Spleen (tissue), 11 donors: Measurements from ENCODE around the gene MRPS34. TPM values are rescaled to one million over a fixed set of nuclear protein-coding genes. Genes with fewer than 3 reads are reported as not detected.
A peak's percentile ranks its signal among the peaks of the same experiment; 100 is the strongest.

Source experiments
- DNase-seq: peaks from one replicate; pipeline ENCODE4 v3.0.0-alpha.2; 2020
- H3K27ac ChIP-seq, 8 donors: fragments of 200-600 bp; sonication (generic) in 7 of 8; 1 replicate in 4 of 8; 2 replicates in 4 of 8; pipeline versions ENCODE4 v1.5.0 to v1.8.0; 2016 to 2021; ENCODE audit warnings: inconsistent platforms in 4 of 8, mild to moderate bottlenecking in 4 of 8, moderate library complexity in 1 of 8
- H3K27me3 ChIP-seq, 7 donors: fragments of 200-600 bp; sonication (generic) in 6 of 7; replicated peaks in 1 of 7; 1 replicate in 4 of 7; 2 replicates in 3 of 7; pipeline versions ENCODE4 v1.5.0 to v1.8.0; 2016 to 2021; ENCODE audit warnings: inconsistent platforms in 3 of 7, mild to moderate bottlenecking in 1 of 7
- H3K36me3 ChIP-seq, 6 donors: fragments of 200-600 bp; sonication (generic) in 5 of 6; 1 replicate in 4 of 6; 2 replicates in 2 of 6; pipeline versions ENCODE4 v1.5.0 to v1.8.0; 2016 to 2021; ENCODE audit warnings: inconsistent platforms in 2 of 6
- H3K4me1 ChIP-seq, 6 donors: fragments of 200-600 bp; sonication (generic) in 5 of 6; 1 replicate in 3 of 6; 2 replicates in 3 of 6; pipeline versions ENCODE4 v1.5.0 to v1.8.0; 2016 to 2021; ENCODE audit warnings: inconsistent platforms in 3 of 6
- H3K4me3 ChIP-seq, 8 donors: fragments of 200-600 bp; sonication (generic) in 7 of 8; 1 replicate in 4 of 8; 2 replicates in 4 of 8; pipeline versions ENCODE4 v1.5.0 to v1.8.0; 2016 to 2021; ENCODE audit warnings: inconsistent platforms in 4 of 8, mild to moderate bottlenecking in 4 of 8, moderate library complexity in 2 of 8
- H3K9me3 ChIP-seq, 8 donors: fragments of 200-600 bp; sonication (generic) in 7 of 8; 1 replicate in 4 of 8; 2 replicates in 4 of 8; pipeline versions ENCODE4 v1.5.0 to v1.8.0; 2016 to 2021; ENCODE audit warnings: inconsistent platforms in 4 of 8
- CTCF ChIP-seq, 11 experiments: fragments of 200-600 bp in 7 of 11; fragments of 450-650 bp in 4 of 11; sonication (generic) in 4 of 11; IDR thresholded peaks in 8 of 11; conservative IDR thresholded peaks in 3 of 11; 1 replicate in 7 of 11; 2 replicates in 4 of 11; pipeline versions ENCODE4 v1.4.0 to v1.8.0; 2016 to 2021; ENCODE audit warnings: antibody characterized with exemption in 11 of 11, inconsistent platforms in 4 of 11, mild to moderate bottlenecking in 1 of 11
- POLR2A ChIP-seq, 3 donors: fragments of 450-650 bp; IDR thresholded peaks; one replicate each; pipeline ENCODE4 v1.5.1; 2017; ENCODE audit warnings: antibody characterized with exemption in 3 of 3, mild to moderate bottlenecking in 1 of 3
- POLR2AphosphoS5 ChIP-seq, 3 donors: sonication (generic); formaldehyde crosslinking; IDR thresholded peaks; one replicate each; pipeline ENCODE4 v1.5.1; 2017; ENCODE audit warnings: antibody characterized with exemption in 3 of 3
- WGBS, 5 donors: extraction: QIAGEN DNeasy Blood & Tissue Kit in 3 of 5; methylation state at CpG; one replicate each; pipeline versions ENCODE4 v1.1.5 to v1.1.7; 2013 to 2018; 5-methylcytosine and 5-hydroxymethylcytosine counted together
- intact Hi-C: fragments of 100-400 bp; cut with DNase I; formaldehyde crosslinking; loops from one replicate; pipeline ENCODE4 v1.15.0; 2023; ENCODE audit warnings: low total_unique reads
- polyA plus RNA-seq, 3 donors: library from polyadenylated mRNA; stranded (reverse); fragments of 200-250 nt; gene quantifications; one replicate each; pipeline ENCODE4 v1.2.1, GENCODE V29; 2013
- total RNA-seq, 7 donors: library from RNA; depleted of rRNA in 3 of 7; stranded (reverse); fragments of >200 nt in 3 of 7; fragmentation: NEBNext Ultra II Directional in 4 of 7; extraction: Animal tissue kit (Norgen Biotek cat#: 25700) in 4 of 7; gene quantifications; one replicate each; pipeline versions ENCODE4 v1.1.0 to v1.2.1, GENCODE V29; 2016 to 2021
- donor health status: healthy with polysubstance abuse.
- donor health status: DM: no; HTN: no; CAD: no; lungs with moderate emphysema.
- donor health status: DM: no; HTN: no; CAD: no.
- donor health status: Bipolar disorder and iron deficiency.
- donor health status: healthy.
- donor health status: DM: no; HTN: no; CAD: no.
- donor health status: DM: yes; HTN: yes; CAD: no.

Gene MRPS34
- total and polyA plus RNA-seq, 10 donors = 49.9 to 157 (median 63.8) TPM

DNA sequence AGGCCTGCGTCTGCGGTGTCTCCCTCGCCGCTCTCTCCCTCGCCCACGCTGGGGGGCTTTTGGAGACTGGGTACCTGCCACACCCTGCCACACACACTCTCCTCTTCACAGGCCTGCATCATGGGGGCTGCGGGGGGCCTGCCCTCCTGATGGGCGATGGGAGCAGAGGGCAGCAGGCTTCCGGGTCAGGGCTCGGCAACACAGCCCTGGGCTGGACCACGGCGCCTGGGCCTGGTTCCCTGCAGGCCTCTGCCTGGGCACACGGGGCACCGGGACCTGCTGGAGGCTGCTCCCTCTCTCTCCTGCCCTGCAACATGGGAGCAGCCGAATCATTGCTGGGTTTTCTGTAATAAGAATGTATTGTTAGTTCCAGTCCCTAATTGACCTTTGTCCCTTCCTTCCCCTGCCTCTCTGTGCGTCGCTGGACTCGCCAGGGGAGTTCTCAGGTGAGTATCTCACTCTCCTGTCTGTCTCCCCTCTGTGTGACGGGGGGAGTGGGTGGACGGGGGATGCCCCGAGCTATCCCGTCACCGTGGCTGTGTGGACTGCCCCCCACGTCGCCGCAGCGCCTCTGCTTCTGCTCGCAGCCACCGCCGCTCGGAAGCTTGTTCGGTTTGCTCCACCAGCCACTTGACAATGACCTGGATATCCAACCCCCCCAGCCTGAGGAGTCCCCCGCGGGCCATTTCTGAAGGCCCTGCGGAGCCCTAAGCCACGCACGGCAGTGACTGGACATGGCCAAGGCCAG, 15.0 kb downstream of the MRPS34 start:
- H3K9me3 ChIP-seq = no peaks in the 10 kb centered on the region
- H3K27ac ChIP-seq = no peak overlapping the region
- H3K4me1 ChIP-seq = peaks cover 0 to 8% (median 0%) of the 10 kb centered on the region in 6 donors
- WGBS, 5 donors = 95 to 97% (median 96%) methylated on average over 31 to 37 of the region's 37 CpGs
- no peak overlapping the region for H3K4me3 ChIP-seq
- H3K27me3 ChIP-seq = no peaks in the 10 kb centered on the region
- H3K36me3 ChIP-seq = peaks cover 0 to 98% (median 57%) of the 10 kb centered on the region in 6 donors
- intact Hi-C loops = no loop called here
- TF ChIP-seq POLR2A (IDR thresholded peaks at IDR 0.05) (no peak), POLR2AphosphoS5 (IDR thresholded peaks at IDR 0.05) (peak in 1 of 3 donors; percentile 13), CTCF (IDR thresholded peaks at IDR 0.05 in 8 of 11, conservative IDR thresholded peaks at IDR 0.05 in 3 of 11) (no peak)
- peak; percentile 59 for DNase-seq

DNA sequence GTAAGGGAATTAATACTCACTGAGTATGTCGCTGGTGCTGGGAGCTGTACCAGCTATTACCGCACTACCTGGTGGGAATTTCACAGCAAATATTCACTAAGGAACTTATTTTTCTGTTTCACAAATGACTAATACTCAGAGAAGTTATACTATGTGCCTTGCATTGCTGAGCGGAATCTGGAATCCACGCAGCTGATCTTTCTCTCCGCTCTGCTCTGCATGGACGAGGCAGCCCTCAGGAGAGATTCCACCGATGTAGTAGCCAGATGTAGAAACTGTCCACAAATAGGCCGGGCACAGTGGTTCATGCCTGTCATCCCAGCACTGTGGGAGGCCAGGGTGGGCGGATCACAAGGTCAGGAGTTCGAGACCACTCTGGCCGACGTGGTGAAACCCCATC, 18.7 kb downstream of the MRPS34 start:
- intact Hi-C loops = no loop called here
- 86 to 97% (median 94%) methylated on average over 12 of the region's 12 CpGs for WGBS, 5 donors
- peaks cover 0 to 8% (median 0%) of the 10 kb centered on the region in 6 donors for H3K4me1 ChIP-seq
- TF ChIP-seq CTCF (IDR thresholded peaks at IDR 0.05 in 8 of 11, conservative IDR thresholded peaks at IDR 0.05 in 3 of 11) (no peak), POLR2A (IDR thresholded peaks at IDR 0.05) (no peak), POLR2AphosphoS5 (IDR thresholded peaks at IDR 0.05) (no peak)
- H3K9me3 ChIP-seq = no peaks in the 10 kb centered on the region
- peaks cover 0 to 98% (median 62%) of the 10 kb centered on the region in 6 donors for H3K36me3 ChIP-seq
- no peak overlapping the region for H3K4me3 ChIP-seq
- no peak overlapping the region for H3K27ac ChIP-seq
- DNase-seq = no peak
- H3K27me3 ChIP-seq = no peaks in the 10 kb centered on the region

GRCh38 chr16:1752853-1753252, 20.1 kb downstream of the MRPS34 start:
- intact Hi-C loops = no loop called here
- Histone ChIP-seq H3K27ac (no peak overlapping the region), H3K4me1 (peaks cover 0 to 8% (median 0%) of the 10 kb centered on the region in 6 donors), H3K27me3 (no peaks in the 10 kb centered on the region), H3K9me3 (no peaks in the 10 kb centered on the region), H3K4me3 (no peak overlapping the region), H3K36me3 (peaks cover 3 to 98% (median 67%) of the 10 kb centered on the region in 6 donors)
- no peak for DNase-seq
- WGBS, 5 donors = 94 to 96% (median 94%) methylated on average over 14 of the region's 14 CpGs
- TF ChIP-seq POLR2A (IDR thresholded peaks at IDR 0.05) = no peak
- TF ChIP-seq CTCF (IDR thresholded peaks at IDR 0.05 in 8 of 11, conservative IDR thresholded peaks at IDR 0.05 in 3 of 11) = no peak
- TF ChIP-seq POLR2AphosphoS5 (IDR thresholded peaks at IDR 0.05) = no peak

DNA sequence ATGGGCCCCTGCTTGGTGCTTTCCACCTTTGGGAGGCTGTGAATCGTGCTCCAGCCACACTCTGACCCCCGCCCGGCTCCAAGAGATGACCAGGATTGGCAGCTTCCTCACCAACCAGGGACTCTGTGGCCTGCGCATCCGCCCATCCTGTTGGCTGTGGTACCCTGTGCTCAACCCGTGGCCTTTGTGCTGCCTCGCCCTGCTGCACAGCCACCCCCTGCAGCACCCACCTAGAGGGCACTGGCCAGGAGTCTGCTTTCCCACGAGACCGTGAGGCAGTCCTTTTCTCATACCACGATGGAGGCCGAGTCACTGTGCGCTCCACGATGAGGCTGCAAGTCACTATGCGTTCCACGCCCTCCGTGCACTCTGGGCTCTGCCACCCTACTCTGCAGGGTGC, 21.0 kb downstream of the MRPS34 start:
- Histone ChIP-seq H3K4me3 (no peak overlapping the region), H3K27me3 (no peaks in the 10 kb centered on the region), H3K9me3 (no peaks in the 10 kb centered on the region), H3K27ac (no peak overlapping the region), H3K36me3 (peaks cover 3 to 98% (median 72%) of the 10 kb centered on the region in 6 donors), H3K4me1 (peaks cover 0 to 3% (median 0%) of the 10 kb centered on the region in 6 donors)
- DNase-seq = no peak
- TF ChIP-seq CTCF (IDR thresholded peaks at IDR 0.05 in 8 of 11, conservative IDR thresholded peaks at IDR 0.05 in 3 of 11) (no peak), POLR2A (IDR thresholded peaks at IDR 0.05) (no peak), POLR2AphosphoS5 (IDR thresholded peaks at IDR 0.05) (peak in 1 of 3 donors; percentile 58)
- intact Hi-C loops = no loop called here
- WGBS, 5 donors = 94 to 97% (median 96%) methylated on average over 16 of the region's 16 CpGs
